IMR-90 (cell line): Measurements from ENCODE around the gene IFRD2. TPM values are rescaled to one million over a fixed set of nuclear protein-coding genes. Genes with fewer than 3 reads are reported as not detected.
"Not testable (repeated sequence)": the region's sequence is repeated elsewhere in the genome, so short reads cannot be mapped to it uniquely, and the experiment has no call there.

Source experiments
- ATAC-seq: fragments of 200-7000 bp; cut with Tn5 transposase; 2 replicates; pipeline ENCODE4 v1.9.1; 2020; ENCODE audit warnings: low read depth, mild to moderate bottlenecking, moderate library complexity
- BruUV-seq: library from RNA; stranded (reverse); fragments of 400-500 nt; replicated peaks from 2 replicates; lab custom pipeline; 2021; lab: Mats Ljungman, UMichigan
- CTCF ChIA-PET: fragments of 300-600 bp; formaldehyde crosslinking; extraction: SDS; loops from one replicate; lab custom pipeline; 2021; ENCODE audit warnings: antibody characterized with exemption; lab: Yijun Ruan, JAX
- POLR2A ChIA-PET: fragments of 300-600 bp; sonication (Branson Sonifier 250); formaldehyde crosslinking; loops from one replicate; lab custom pipeline; 2022; ENCODE audit warnings: antibody characterized with exemption; ENCODE audit not compliant: unreplicated experiment; lab: Charles Lee
- DNase-seq: peaks from one replicate; pipeline ENCODE4 v3.0.0; 2013
- H2AFZ ChIP-seq: replicated peaks from 2 replicates; pipeline ENCODE3; 2013; ENCODE audit warnings: low read length, mild to moderate bottlenecking; ENCODE audit not compliant: poor library complexity
- H2AK5ac ChIP-seq: 2 replicates; pipeline ENCODE4 v1.6.1; 2013; ENCODE audit warnings: low read depth, low read length, inconsistent platforms
- H2AK9ac ChIP-seq: replicated peaks from 2 replicates; pipeline ENCODE3; 2013; ENCODE audit warnings: mild to moderate bottlenecking, low read depth, low read length, moderate library complexity; ENCODE audit not compliant: poor library complexity
- H2BK120ac ChIP-seq: 2 replicates; pipeline ENCODE4 v1.6.1; 2013; ENCODE audit warnings: low read depth, low read length, inconsistent platforms
- H2BK15ac ChIP-seq: 3 replicates; pipeline ENCODE4 v1.6.1; 2013; ENCODE audit warnings: low read depth, low read length, inconsistent platforms
- H2BK20ac ChIP-seq: 2 replicates; pipeline ENCODE4 v1.6.1; 2013; ENCODE audit warnings: low read depth, mild to moderate bottlenecking, inconsistent platforms, low read length, moderate library complexity
- H2BK5ac ChIP-seq: 2 replicates; pipeline ENCODE4 v1.6.1; 2013; ENCODE audit warnings: mild to moderate bottlenecking, low read depth, low read length, inconsistent platforms; ENCODE audit not compliant: poor library complexity, severe bottlenecking
- H3K14ac ChIP-seq: replicated peaks from 2 replicates; pipeline ENCODE4 v1.6.1; 2013; ENCODE audit warnings: low read depth, low read length, inconsistent platforms
- H3K18ac ChIP-seq: 2 replicates; pipeline ENCODE4 v1.6.1; 2013; ENCODE audit warnings: low read depth, low read length, control low read depth
- H3K23ac ChIP-seq: 2 replicates; pipeline ENCODE4 v1.6.1; 2013; ENCODE audit warnings: low read depth, low read length, inconsistent platforms
- H3K27ac ChIP-seq: 2 replicates; pipeline ENCODE4 v1.5.1; 2013; ENCODE audit warnings: mild to moderate bottlenecking, control low read depth, low read length; ENCODE audit not compliant: insufficient read depth
- H3K27me3 ChIP-seq: 2 replicates; pipeline ENCODE4 v1.6.1; 2013; ENCODE audit warnings: low read length; ENCODE audit not compliant: control insufficient read depth, insufficient read depth
- H3K36me3 ChIP-seq: 2 replicates; pipeline ENCODE4 v1.6.1; 2013; ENCODE audit warnings: low read length, mixed read lengths; ENCODE audit not compliant: control insufficient read depth, insufficient read depth
- H3K4ac ChIP-seq: 2 replicates; pipeline ENCODE4 v1.6.1; 2013; ENCODE audit warnings: low read depth, low read length, inconsistent platforms
- H3K4me1 ChIP-seq: 2 replicates; pipeline ENCODE4 v1.6.1; 2013; ENCODE audit warnings: low read length, mixed read lengths; ENCODE audit not compliant: control insufficient read depth, insufficient read depth
- H3K4me2 ChIP-seq: 2 replicates; pipeline ENCODE4 v1.6.1; 2013; ENCODE audit warnings: low read depth, mild to moderate bottlenecking, control low read depth, low read length, moderate library complexity
- H3K4me3 ChIP-seq: 2 replicates; pipeline ENCODE4 v1.5.1; 2013; ENCODE audit warnings: low read depth, mild to moderate bottlenecking, control low read depth, low read length, moderate library complexity; ENCODE audit not compliant: insufficient read depth
- H3K56ac ChIP-seq: 2 replicates; pipeline ENCODE4 v1.6.1; 2013; ENCODE audit warnings: low read length, inconsistent platforms; ENCODE audit not compliant: insufficient read depth; ENCODE audit errors: extremely low read depth
- H3K79me1 ChIP-seq, 2 experiments: 2 replicates each; pipeline ENCODE4 v1.6.1; 2013; ENCODE audit warnings: low read length in 2 of 2, inconsistent platforms in 1 of 2, low read depth in 1 of 2
- H3K9ac ChIP-seq: 2 replicates; pipeline ENCODE4 v1.6.1; 2013; ENCODE audit warnings: low read depth, low read length, control low read depth
- H3K9me1 ChIP-seq: 2 replicates; pipeline ENCODE4 v1.6.1; 2013; ENCODE audit warnings: low read length, inconsistent platforms; ENCODE audit not compliant: insufficient read depth
- H3K9me3 ChIP-seq: 2 replicates; pipeline ENCODE4 v1.6.1; 2013; ENCODE audit warnings: low read length; ENCODE audit not compliant: control insufficient read depth, insufficient read depth
- H4K20me1 ChIP-seq: 2 replicates; pipeline ENCODE4 v1.6.1; 2013; ENCODE audit warnings: low read length, inconsistent platforms; ENCODE audit not compliant: insufficient read depth
- H4K5ac ChIP-seq: 2 replicates; pipeline ENCODE4 v1.6.1; 2013; ENCODE audit warnings: mild to moderate bottlenecking, low read depth, low read length, control low read depth
- H4K8ac ChIP-seq, 2 experiments: 2 replicates each; pipeline ENCODE4 v1.6.1; 2013; ENCODE audit warnings: low read depth in 2 of 2, low read length in 2 of 2, control low read depth in 1 of 2, inconsistent platforms in 1 of 2
- H4K91ac ChIP-seq: 2 replicates; pipeline ENCODE4 v1.6.1; 2013; ENCODE audit warnings: low read depth, low read length, inconsistent platforms; ENCODE audit not compliant: insufficient read depth
- FOS ChIP-seq: fragments of 150-350 bp; IDR thresholded peaks from 2 replicates; pipeline ENCODE4 v1.6.1; 2016; ENCODE audit warnings: low read depth, low read length
- MAFK ChIP-seq: IDR thresholded peaks from 2 replicates; pipeline ENCODE4 v1.6.1; 2012; ENCODE audit warnings: low read depth, low read length, improper control_type of control experiment
- RFX5 ChIP-seq: IDR thresholded peaks from 2 replicates; pipeline ENCODE4 v1.8.0; 2012; ENCODE audit warnings: low read depth, mild to moderate bottlenecking, low read length, moderate library complexity
- WGBS, 2 experiments: methylation state at CpG; one replicate each; pipeline versions ENCODE4 v1.1.5 to v1.1.7; 2013; ENCODE audit warnings: missing lambda C conversion rate in 2 of 2; ENCODE audit not compliant: insufficient read length in 1 of 2; ENCODE audit errors: extremely low coverage in 2 of 2; 5-methylcytosine and 5-hydroxymethylcytosine counted together
- dilution Hi-C: fragments of 300-500 bp; cut with HindIII; formaldehyde crosslinking; loops from one replicate; pipeline ENCODE4 v1.14.3; 2018; ENCODE audit warnings: low sequenced_read_pairs; ENCODE audit not compliant: unreplicated experiment
- in situ Hi-C: fragments of 300-500 bp; cut with MboI; formaldehyde crosslinking; loops from 3 replicates; pipeline ENCODE4 v1.14.3; 2019; ENCODE audit warnings: low sequenced_read_pairs, inconsistent platforms, mixed read lengths
- intact Hi-C: fragments of 100-400 bp; cut with micrococcal nuclease; formaldehyde crosslinking; loops from 2 replicates; pipeline ENCODE4 v1.10.0; 2022
- polyA plus RNA-seq, 3 experiments: library from polyadenylated mRNA; depleted of rRNA; stranded (reverse); fragments of >200 nt; gene quantifications; 2 replicates each; pipeline ENCODE4 v1.2.3, GENCODE V29; 2012; ENCODE audit warnings: low replicate concordance in 1 of 3
- total RNA-seq: library from RNA; depleted of rRNA; stranded (reverse); fragments of >200 nt; gene quantifications from 2 replicates; pipeline ENCODE4 v1.2.3, GENCODE V29; 2012
- TF ChIP-seq, protein P1 (sequence below): fragments of 150-350 bp; IDR thresholded peaks from 2 replicates; pipeline ENCODE4 v1.6.1; 2017; ENCODE audit warnings: mild to moderate bottlenecking, antibody characterized with exemption, low read length, low read depth

IFRD2 gene
- total and polyA plus RNA-seq, 2 of the 4 experiments (the other 2 are of a cell fraction) = 52.7 to 79.1 TPM

DNA sequence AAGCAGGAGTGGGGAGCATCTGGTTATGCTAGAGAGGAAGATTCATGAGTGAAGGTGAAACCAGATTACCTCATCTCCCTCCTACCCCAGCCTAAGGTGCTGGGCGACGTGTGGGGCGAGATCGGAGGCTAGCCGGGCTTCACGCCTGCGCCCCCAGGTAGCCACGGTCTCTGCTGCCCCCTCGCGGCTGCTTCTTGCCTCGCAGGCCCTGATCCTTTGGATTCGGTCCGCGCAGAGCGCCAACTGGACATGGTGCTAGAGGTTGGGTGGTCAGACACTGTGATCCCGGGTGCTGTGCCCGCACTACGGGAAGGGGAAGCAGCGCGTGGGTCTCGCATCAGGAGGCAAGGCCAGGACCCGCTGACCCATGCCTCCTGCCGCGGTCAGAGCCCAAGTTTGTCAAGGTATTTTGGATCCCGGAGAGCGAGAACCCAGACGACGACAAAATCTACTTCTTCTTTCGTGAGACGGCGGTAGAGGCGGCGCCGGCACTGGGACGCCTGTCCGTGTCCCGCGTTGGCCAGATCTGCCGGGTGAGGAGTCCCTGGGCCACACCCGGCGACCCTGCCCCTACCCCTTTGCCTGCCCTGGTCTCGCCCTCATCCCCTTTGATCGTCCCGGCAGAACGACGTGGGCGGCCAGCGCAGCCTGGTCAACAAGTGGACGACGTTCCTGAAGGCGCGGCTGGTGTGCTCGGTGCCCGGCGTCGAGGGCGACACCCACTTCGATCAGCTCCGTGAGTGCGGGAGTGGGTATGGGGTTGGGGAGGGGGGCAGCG, 19.1 kb downstream of the IFRD2 start (continued):
- TF ChIP-seq, protein P1, sequence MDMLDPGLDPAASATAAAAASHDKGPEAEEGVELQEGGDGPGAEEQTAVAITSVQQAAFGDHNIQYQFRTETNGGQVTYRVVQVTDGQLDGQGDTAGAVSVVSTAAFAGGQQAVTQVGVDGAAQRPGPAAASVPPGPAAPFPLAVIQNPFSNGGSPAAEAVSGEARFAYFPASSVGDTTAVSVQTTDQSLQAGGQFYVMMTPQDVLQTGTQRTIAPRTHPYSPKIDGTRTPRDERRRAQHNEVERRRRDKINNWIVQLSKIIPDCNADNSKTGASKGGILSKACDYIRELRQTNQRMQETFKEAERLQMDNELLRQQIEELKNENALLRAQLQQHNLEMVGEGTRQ = no peak
- TF ChIP-seq FOS = no peak
- no peak for TF ChIP-seq RFX5
- TF ChIP-seq MAFK = no peak

DNA sequence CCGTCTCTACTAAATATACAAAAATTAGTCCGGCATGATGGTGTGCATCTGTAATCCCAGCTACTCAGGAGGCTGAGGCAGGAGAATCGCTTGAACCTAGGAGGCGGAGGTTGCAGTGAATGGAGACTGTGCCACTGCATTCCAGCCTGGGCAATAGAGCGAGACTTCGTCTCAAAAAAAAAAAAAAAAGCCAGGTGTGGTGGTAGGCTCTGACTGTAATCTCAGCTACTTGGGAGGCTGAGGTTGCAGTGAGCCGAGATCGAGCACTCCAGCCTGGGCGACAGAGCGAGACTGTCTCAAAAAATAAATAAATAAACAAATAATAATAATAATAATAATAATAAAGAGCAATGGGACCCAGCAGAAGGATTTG, 19.7 kb downstream of the IFRD2 start:
- H3K18ac ChIP-seq, H2BK5ac ChIP-seq, H2BK20ac ChIP-seq, H2BK15ac ChIP-seq, intact Hi-C loops, H3K4ac ChIP-seq, H3K23ac ChIP-seq, H2AFZ ChIP-seq, H3K56ac ChIP-seq, dilution Hi-C loops, H3K27me3 ChIP-seq, H3K4me3 ChIP-seq, BruUV-seq, H4K20me1 ChIP-seq, H2AK5ac ChIP-seq, H3K14ac ChIP-seq, ATAC-seq, H2BK120ac ChIP-seq, POLR2A ChIA-PET, H2AK9ac ChIP-seq, H3K27ac ChIP-seq, H4K91ac ChIP-seq, H4K5ac ChIP-seq, H3K9me3 ChIP-seq, H4K8ac ChIP-seq, H3K9ac ChIP-seq, DNase-seq, H3K4me2 ChIP-seq: not testable (repeated sequence)
- in situ Hi-C loops = loop anchor here (5.0 kb wide), 2 partner anchors 45 to 80 kb away; partner anchors contain the start of gene GNAT1
- Histone ChIP-seq H3K4me1 (peaks cover 34% of the 10 kb centered on the region), H3K9me1 (peaks cover 19% of the 10 kb centered on the region), H3K79me1 (peaks cover 3 to 27% of the 10 kb centered on the region in 2 experiments; a peak in 3 of 4 replicates), H3K36me3 (peaks cover 20% of the 10 kb centered on the region; the same call in 1 of the 2 replicates)
- no CpG with 5 or more reads among the region's 10 CpGs for WGBS, 2 experiments
- CTCF ChIA-PET = interaction anchor here (0.6 kb wide), 1 partner anchor 76 kb away, joined by 3 read pairs; no protein-coding TSS in a partner anchor
